Osteocyte (in vitro differentiated cells): ENCODE results near the gene WNK1. TPM values are rescaled to one million over a fixed set of nuclear protein-coding genes. Genes with fewer than 3 reads are reported as not detected.

ENCODE experiments used
- DNase-seq: peaks from one replicate; pipeline ENCODE4 v3.0.0; 2021; ENCODE audit warnings: mixed read lengths; ENCODE audit not compliant: unreplicated experiment; ENCODE audit errors: extremely low spot score
- H3K27ac Mint-ChIP-seq: one replicate; pipeline ENCODE4 v1.8.0; 2021; ENCODE audit warnings: mild to moderate bottlenecking, mixed read lengths; ENCODE audit not compliant: unreplicated experiment
- H3K27me3 Mint-ChIP-seq: one replicate; pipeline ENCODE4 v1.8.0; 2021; ENCODE audit warnings: mixed read lengths; ENCODE audit not compliant: unreplicated experiment
- H3K36me3 Mint-ChIP-seq: one replicate; pipeline ENCODE4 v1.8.0; 2021; ENCODE audit warnings: mixed read lengths; ENCODE audit not compliant: unreplicated experiment
- H3K4me1 Mint-ChIP-seq: one replicate; pipeline ENCODE4 v1.8.0; 2021; ENCODE audit warnings: mixed read lengths; ENCODE audit not compliant: unreplicated experiment
- H3K4me3 Mint-ChIP-seq: one replicate; pipeline ENCODE4 v1.8.0; 2021; ENCODE audit warnings: mild to moderate bottlenecking, moderate library complexity, mixed read lengths; ENCODE audit not compliant: unreplicated experiment
- H3K9me3 Mint-ChIP-seq: one replicate; pipeline ENCODE4 v1.8.0; 2021; ENCODE audit warnings: mixed read lengths; ENCODE audit not compliant: unreplicated experiment
- CTCF ChIP-seq: fragments of 200-600 bp; sonication (generic); IDR thresholded peaks from 2 replicates; pipeline ENCODE4 v1.5.0; 2021; ENCODE audit warnings: antibody characterized with exemption, mild to moderate bottlenecking, moderate library complexity
- total RNA-seq: library from RNA; stranded (reverse); gene quantifications from 2 replicates; pipeline ENCODE4 v1.2.1, GENCODE V29; 2021

The WNK1 gene
- total RNA-seq, 1 donor from 2014 or later, result 188 TPM

- Mint-ChIP-seq H3K36me3 (peaks cover 61% of the 10 kb centered on the region), H3K27ac (no peak overlapping the region), H3K4me1 (peaks cover 10% of the 10 kb centered on the region), H3K27me3 (no peaks in the 10 kb centered on the region), H3K4me3 (no peak overlapping the region), H3K9me3 (no peaks in the 10 kb centered on the region)
- no peak for DNase-seq
- TF ChIP-seq CTCF, result no peak
These were observed 157.5 kb downstream of the WNK1 start for GRCh38 chr12:909861-910260.

- Mint-ChIP-seq H3K36me3 (peaks cover 59% of the 10 kb centered on the region), H3K9me3 (no peaks in the 10 kb centered on the region), H3K27ac (no peak overlapping the region), H3K27me3 (no peaks in the 10 kb centered on the region), H3K4me3 (no peak overlapping the region), H3K4me1 (peaks cover 12% of the 10 kb centered on the region)
- DNase-seq, result no peak
- TF ChIP-seq CTCF, result no peak
These were observed 158.0 kb downstream of the WNK1 start for GRCh38 chr12:910416-910815.

- peaks cover 59% of the 10 kb centered on the region for H3K36me3 Mint-ChIP-seq
- DNase-seq, result no peak
These were observed 158.9 kb downstream of the WNK1 start for GRCh38 chr12:911191-911826.

GRCh38 chr12:912466-913235 lies 160.3 kb downstream of the WNK1 start:
- H3K4me3 Mint-ChIP-seq, result no peak overlapping the region
- peaks cover 2% of the 10 kb centered on the region for H3K4me1 Mint-ChIP-seq
- no peak for DNase-seq
- H3K27me3 Mint-ChIP-seq, result no peaks in the 10 kb centered on the region
- no peaks in the 10 kb centered on the region for H3K9me3 Mint-ChIP-seq
- no peak for TF ChIP-seq CTCF
- no peak overlapping the region for H3K27ac Mint-ChIP-seq
- H3K36me3 Mint-ChIP-seq, result peaks cover 60% of the 10 kb centered on the region

More at GRCh38 chr12:911191-911826, 158.9 kb downstream of the WNK1 start:
- Mint-ChIP-seq H3K4me3 (no peak overlapping the region), H3K9me3 (no peaks in the 10 kb centered on the region), H3K27ac (no peak overlapping the region), H3K27me3 (no peaks in the 10 kb centered on the region), H3K4me1 (peaks cover 3% of the 10 kb centered on the region)
- TF ChIP-seq CTCF, result no peak

GRCh38 chr12:913919-914698 lies 161.7 kb downstream of the WNK1 start:
- peak overlapping the region; percentile 59 for H3K27ac Mint-ChIP-seq
- no peak overlapping the region for H3K4me3 Mint-ChIP-seq
- TF ChIP-seq CTCF, result no peak
- H3K27me3 Mint-ChIP-seq, result no peaks in the 10 kb centered on the region
- H3K36me3 Mint-ChIP-seq, result peaks cover 58% of the 10 kb centered on the region
- H3K9me3 Mint-ChIP-seq, result no peaks in the 10 kb centered on the region
- H3K4me1 Mint-ChIP-seq, result peaks cover 2% of the 10 kb centered on the region
- DNase-seq, result no peak
